Astrocyte of the cerebellum (primary cell): ENCODE results near the gene NHS.
"Not testable (repeated sequence)": the region's sequence is repeated elsewhere in the genome, so short reads cannot be mapped to it uniquely, and the experiment has no call there.

Experiments used
- DNase-seq: peaks from one replicate; pipeline ENCODE4 v3.0.0-alpha.2; 2011; ENCODE audit warnings: low read depth
- H3K4me3 ChIP-seq: 2 replicates; pipeline ENCODE4 v1.5.1; 2011; ENCODE audit warnings: mild to moderate bottlenecking, low read depth, low read length, moderate library complexity
- in situ Hi-C: cut with HindIII; loops from 2 replicates; pipeline ENCODE4 v1.10.0; 2017; ENCODE audit warnings: low sequenced_read_pairs
- TF ChIP-seq, protein P1 (sequence below): IDR thresholded peaks from 2 replicates; pipeline ENCODE4 v1.5.1; 2012; ENCODE audit warnings: low read length, low read depth, moderate library complexity, mild to moderate bottlenecking; ENCODE audit errors: missing control alignments

The NHS gene

GRCh38 chrX:17566740-17567139, 191.7 kb downstream of the NHS start:
- TF ChIP-seq, protein P1, sequence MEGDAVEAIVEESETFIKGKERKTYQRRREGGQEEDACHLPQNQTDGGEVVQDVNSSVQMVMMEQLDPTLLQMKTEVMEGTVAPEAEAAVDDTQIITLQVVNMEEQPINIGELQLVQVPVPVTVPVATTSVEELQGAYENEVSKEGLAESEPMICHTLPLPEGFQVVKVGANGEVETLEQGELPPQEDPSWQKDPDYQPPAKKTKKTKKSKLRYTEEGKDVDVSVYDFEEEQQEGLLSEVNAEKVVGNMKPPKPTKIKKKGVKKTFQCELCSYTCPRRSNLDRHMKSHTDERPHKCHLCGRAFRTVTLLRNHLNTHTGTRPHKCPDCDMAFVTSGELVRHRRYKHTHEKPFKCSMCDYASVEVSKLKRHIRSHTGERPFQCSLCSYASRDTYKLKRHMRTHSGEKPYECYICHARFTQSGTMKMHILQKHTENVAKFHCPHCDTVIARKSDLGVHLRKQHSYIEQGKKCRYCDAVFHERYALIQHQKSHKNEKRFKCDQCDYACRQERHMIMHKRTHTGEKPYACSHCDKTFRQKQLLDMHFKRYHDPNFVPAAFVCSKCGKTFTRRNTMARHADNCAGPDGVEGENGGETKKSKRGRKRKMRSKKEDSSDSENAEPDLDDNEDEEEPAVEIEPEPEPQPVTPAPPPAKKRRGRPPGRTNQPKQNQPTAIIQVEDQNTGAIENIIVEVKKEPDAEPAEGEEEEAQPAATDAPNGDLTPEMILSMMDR: no peak
- DNase-seq: no peak
- in situ Hi-C loops: no loop called here
- H3K4me3 ChIP-seq: no peak overlapping the region

DNA sequence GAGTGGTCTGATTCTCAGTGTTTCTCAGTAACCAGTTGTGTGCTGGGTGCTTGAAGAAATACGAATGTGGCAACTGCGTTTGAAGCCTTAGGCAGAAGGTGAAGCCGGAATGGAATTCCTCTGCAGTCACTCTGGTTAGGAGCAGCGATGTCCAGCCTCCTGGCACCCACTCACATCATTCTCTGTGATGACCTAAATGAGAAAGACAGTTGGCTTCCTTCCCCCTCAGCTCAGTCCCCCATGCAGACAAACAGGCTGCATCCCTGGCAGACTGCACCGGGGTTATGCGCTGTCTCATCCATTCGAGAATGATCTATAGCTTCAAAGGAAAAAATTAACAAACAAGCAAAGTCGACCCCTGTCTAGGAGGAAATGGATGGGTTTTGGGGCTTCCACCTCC, 192.2 kb downstream of the NHS start:
- no peak overlapping the region for H3K4me3 ChIP-seq
- in situ Hi-C loops: no loop called here
- DNase-seq: no peak
- TF ChIP-seq, protein P1: no peak

DNA sequence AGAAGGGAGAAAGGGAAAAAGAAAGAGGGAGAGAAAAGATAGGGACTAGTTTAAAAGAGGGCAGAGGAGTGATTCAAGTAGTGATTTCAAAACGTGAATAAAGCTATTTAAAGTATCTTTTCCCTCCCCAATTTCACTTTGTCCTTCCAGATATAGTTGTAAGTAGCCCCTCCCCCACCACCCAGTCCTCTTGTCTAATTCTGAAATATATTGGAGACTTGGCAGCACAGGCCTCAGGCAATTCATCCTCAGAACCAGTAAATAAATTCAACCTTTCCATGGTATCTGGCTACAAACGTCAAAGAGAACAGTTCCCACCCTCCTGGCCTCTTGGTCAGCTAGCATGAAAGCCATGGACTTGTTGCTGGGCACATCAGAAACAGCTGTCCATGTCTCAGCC, 192.8 kb downstream of the NHS start:
- in situ Hi-C loops: no loop called here
- DNase-seq: no peak
- no peak overlapping the region for H3K4me3 ChIP-seq
- TF ChIP-seq, protein P1: no peak

DNA sequence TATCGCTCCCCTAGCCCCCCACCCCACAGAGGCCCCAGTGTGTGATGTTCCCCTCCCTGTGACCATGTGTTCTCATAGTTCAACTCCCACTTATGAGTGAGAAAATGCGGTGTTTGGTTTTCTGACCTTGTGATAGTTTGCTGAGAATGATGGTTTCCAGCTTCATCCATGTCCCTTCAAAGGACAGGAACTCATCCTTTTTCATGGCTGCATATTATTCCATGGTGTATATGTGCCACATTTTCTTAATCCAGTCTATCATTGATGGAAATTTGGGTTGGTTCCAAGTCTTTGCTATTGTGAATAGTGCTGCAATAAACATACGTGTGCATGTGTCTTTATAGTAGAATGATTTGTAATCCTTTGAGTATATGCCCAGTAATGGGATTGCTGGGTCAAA, 193.8 kb downstream of the NHS start:
- DNase-seq, H3K4me3 ChIP-seq, in situ Hi-C loops: not testable (repeated sequence)

DNA sequence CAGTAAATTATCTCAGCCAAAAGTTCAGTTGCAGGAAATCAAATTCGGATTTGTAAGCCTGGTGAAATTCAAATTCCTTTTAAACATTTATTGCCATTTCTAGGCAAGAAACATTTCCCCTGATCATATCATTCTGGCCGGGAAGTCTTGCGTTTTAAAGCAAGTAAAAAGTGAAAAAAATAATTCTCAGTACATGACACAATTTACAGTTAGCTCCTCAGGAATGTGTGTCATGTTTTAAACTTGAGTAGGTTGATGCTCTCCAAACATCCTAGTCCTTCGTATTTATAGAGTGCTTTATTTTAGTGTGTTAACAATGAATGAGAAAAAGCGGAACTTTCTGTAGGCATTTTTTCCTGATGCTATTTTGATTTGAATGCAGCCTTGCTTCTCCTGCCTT, 204.0 kb downstream of the NHS start:
- in situ Hi-C loops: no loop called here
- TF ChIP-seq, protein P1: no peak
- no peak overlapping the region for H3K4me3 ChIP-seq
- DNase-seq: no peak

DNA sequence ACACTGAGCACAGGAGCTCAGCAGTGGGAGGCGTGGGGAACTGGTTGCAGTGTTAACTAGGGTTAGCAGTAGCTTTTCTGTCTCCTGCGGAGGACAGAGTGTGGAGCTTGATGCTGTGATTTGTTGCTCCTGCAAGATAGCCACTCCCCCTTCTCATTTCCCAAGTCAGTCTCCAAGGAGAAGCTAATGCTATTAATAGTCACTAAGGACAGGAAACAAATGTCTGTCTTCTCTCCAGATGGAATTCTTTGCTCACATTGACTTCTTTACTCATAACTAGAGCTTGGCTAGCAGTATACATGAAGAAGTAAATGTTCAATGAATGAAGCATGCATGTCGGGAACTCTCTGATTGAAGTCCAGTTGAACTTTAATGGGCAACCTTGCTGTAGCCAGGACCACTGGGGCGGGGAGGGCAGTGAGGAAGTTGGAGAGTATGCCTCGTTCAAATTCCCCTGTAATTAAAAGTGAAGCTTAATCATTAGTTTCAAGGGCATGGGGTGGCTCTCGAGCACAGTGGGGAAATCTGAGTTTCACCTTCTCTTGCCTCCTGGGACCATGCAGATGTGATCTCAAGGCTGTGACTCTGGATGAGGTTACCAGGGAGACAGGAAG, 205.6 kb downstream of the NHS start:
- TF ChIP-seq, protein P1: no peak
- DNase-seq: peak; percentile 16
- in situ Hi-C loops: no loop called here
- H3K4me3 ChIP-seq: no peak overlapping the region

GRCh38 chrX:17581641-17582040, 206.6 kb downstream of the NHS start:
- no peak for DNase-seq
- no peak overlapping the region for H3K4me3 ChIP-seq
- in situ Hi-C loops: no loop called here
- TF ChIP-seq, protein P1: no peak
